ENCODE data around the gene ATXN1. TPM values are rescaled to one million over a fixed set of nuclear protein-coding genes. Genes with fewer than 3 reads are reported as not detected.

The ATXN1 gene
- total RNA-seq, 1 donor from 2014 or later: 71.2 TPM

GRCh38 chr6:16729183-16729691 is 32.0 kb downstream of the ATXN1 start:
- intact Hi-C loops (cut with DNase I): no loop called here
- H3K4me3 ChIP-seq: no peak overlapping the region
- H3K36me3 ChIP-seq: no peaks in the 10 kb centered on the region
- DNase-seq (no peak), ATAC-seq (peak; percentile 13)
- peaks cover 59% of the 10 kb centered on the region for H3K4me1 ChIP-seq
- H3K9me3 ChIP-seq: no peaks in the 10 kb centered on the region
- no peak overlapping the region for H3K27ac ChIP-seq
- H3K27me3 ChIP-seq: no peaks in the 10 kb centered on the region
- no peak for TF ChIP-seq CTCF (IDR thresholded peaks at IDR 0.05)

GRCh38 chr6:16728513-16729182 is 32.6 kb downstream of the ATXN1 start:
- intact Hi-C loops (cut with DNase I): no loop called here

GRCh38 chr6:16727996-16728395 is 33.3 kb downstream of the ATXN1 start:
- Histone ChIP-seq H3K27ac (no peak overlapping the region), H3K4me1 (peaks cover 70% of the 10 kb centered on the region), H3K27me3 (no peaks in the 10 kb centered on the region), H3K4me3 (no peak overlapping the region), H3K9me3 (no peaks in the 10 kb centered on the region), H3K36me3 (no peaks in the 10 kb centered on the region)
- ATAC-seq (peak; percentile 83), DNase-seq (no peak)
- no peak for TF ChIP-seq CTCF (IDR thresholded peaks at IDR 0.05)
- intact Hi-C loops (cut with DNase I): no loop called here

More at GRCh38 chr6:16728513-16729182, 32.6 kb downstream of the ATXN1 start:
- ATAC-seq (no peak), DNase-seq (no peak)
- no peak overlapping the region for H3K4me3 ChIP-seq
- H3K36me3 ChIP-seq: no peaks in the 10 kb centered on the region
- H3K27ac ChIP-seq: no peak overlapping the region
- H3K9me3 ChIP-seq: no peaks in the 10 kb centered on the region
- H3K27me3 ChIP-seq: no peaks in the 10 kb centered on the region
- H3K4me1 ChIP-seq: peaks cover 65% of the 10 kb centered on the region
- no peak for TF ChIP-seq CTCF (IDR thresholded peaks at IDR 0.05)

- peak overlapping the region; percentile 36 for H3K27ac ChIP-seq
- ATAC-seq (peak; percentile 36), DNase-seq (no peak)
- TF ChIP-seq CTCF (IDR thresholded peaks at IDR 0.05): no peak
- no peaks in the 10 kb centered on the region for H3K27me3 ChIP-seq
- no peaks in the 10 kb centered on the region for H3K36me3 ChIP-seq
- H3K9me3 ChIP-seq: no peaks in the 10 kb centered on the region
- no peak overlapping the region for H3K4me3 ChIP-seq
- peaks cover 55% of the 10 kb centered on the region for H3K4me1 ChIP-seq
- intact Hi-C loops (cut with DNase I): no loop called here
These were observed 36.0 kb downstream of the ATXN1 start for GRCh38 chr6:16725145-16725864.

GRCh38 chr6:16723826-16724225 is 37.4 kb downstream of the ATXN1 start:
- peaks cover 53% of the 10 kb centered on the region for H3K4me1 ChIP-seq
- no peak for DNase-seq

More at GRCh38 chr6:16723826-16724225, 37.4 kb downstream of the ATXN1 start:
- no peak for TF ChIP-seq CTCF (IDR thresholded peaks at IDR 0.05)
- Histone ChIP-seq H3K27me3 (no peaks in the 10 kb centered on the region), H3K4me3 (no peak overlapping the region), H3K27ac (no peak overlapping the region), H3K36me3 (no peaks in the 10 kb centered on the region), H3K9me3 (no peaks in the 10 kb centered on the region)
- intact Hi-C loops (cut with DNase I): no loop called here
- peak; percentile 70 for ATAC-seq

Data from upper lobe of right lung (tissue), 1 donor.